ENCODE results near the gene DUSP10.

The DUSP10 gene

GRCh38 chr1:221690858-221691257, 51.0 kb downstream of the DUSP10 start:
- no peak for DNase-seq

- no peak for DNase-seq
These were observed 52.8 kb downstream of the DUSP10 start for GRCh38 chr1:221689138-221689537.

GRCh38 chr1:221688488-221688843, 53.4 kb downstream of the DUSP10 start:
- no peak for DNase-seq

GRCh38 chr1:221687836-221688487, 53.9 kb downstream of the DUSP10 start:
- no peak for DNase-seq

- DNase-seq, result no peak
These were observed 58.2 kb downstream of the DUSP10 start for GRCh38 chr1:221683681-221684080.

- DNase-seq, result no peak
These were observed 61.8 kb downstream of the DUSP10 start for GRCh38 chr1:221680085-221680484.

GRCh38 chr1:221678014-221678413, 63.9 kb downstream of the DUSP10 start:
- no peak for DNase-seq

GRCh38 chr1:221675880-221676800, 65.7 kb downstream of the DUSP10 start:
- no peak for DNase-seq

GRCh38 chr1:221672965-221673364, 68.9 kb downstream of the DUSP10 start:
- no peak for DNase-seq

GRCh38 chr1:221672239-221672645, 69.6 kb downstream of the DUSP10 start:
- no peak for DNase-seq

GRCh38 chr1:221670081-221670480, 71.8 kb downstream of the DUSP10 start:
- no peak for DNase-seq

GRCh38 chr1:221669441-221669840, 72.4 kb downstream of the DUSP10 start:
- DNase-seq, result no peak

- DNase-seq, result no peak
These were observed 74.4 kb downstream of the DUSP10 start for GRCh38 chr1:221667504-221667903.

- no peak for DNase-seq
These were observed 77.6 kb downstream of the DUSP10 start for GRCh38 chr1:221664253-221664652.

- DNase-seq, result no peak
These were observed 78.6 kb downstream of the DUSP10 start for GRCh38 chr1:221663321-221663720.

- no peak for DNase-seq
These were observed 86.1 kb downstream of the DUSP10 start for GRCh38 chr1:221655766-221656305.
